Renal cortex interstitium (tissue), 11 donors: ENCODE data around the gene MYOCD. TPM values are rescaled to one million over a fixed set of nuclear protein-coding genes. Genes with fewer than 3 reads are reported as not detected.

Experiments
- DNase-seq, 11 donors: peaks; one replicate each; pipeline ENCODE4 v3.0.0-alpha.2; 2013; ENCODE audit warnings: low read depth in 9 of 11, low spot score in 4 of 11; ENCODE audit errors: extremely low read depth in 1 of 11
- polyA plus RNA-seq, 3 donors: library from polyadenylated mRNA; unstranded; fragments of 120-200 nt; gene quantifications; one replicate each; pipeline ENCODE4 v1.2.1, GENCODE V29; 2013; ENCODE audit not compliant: insufficient read length in 3 of 3

Gene MYOCD
- polyA plus RNA-seq, 3 donors, result 5.4 to 7.4 (median 6.6) TPM

DNA sequence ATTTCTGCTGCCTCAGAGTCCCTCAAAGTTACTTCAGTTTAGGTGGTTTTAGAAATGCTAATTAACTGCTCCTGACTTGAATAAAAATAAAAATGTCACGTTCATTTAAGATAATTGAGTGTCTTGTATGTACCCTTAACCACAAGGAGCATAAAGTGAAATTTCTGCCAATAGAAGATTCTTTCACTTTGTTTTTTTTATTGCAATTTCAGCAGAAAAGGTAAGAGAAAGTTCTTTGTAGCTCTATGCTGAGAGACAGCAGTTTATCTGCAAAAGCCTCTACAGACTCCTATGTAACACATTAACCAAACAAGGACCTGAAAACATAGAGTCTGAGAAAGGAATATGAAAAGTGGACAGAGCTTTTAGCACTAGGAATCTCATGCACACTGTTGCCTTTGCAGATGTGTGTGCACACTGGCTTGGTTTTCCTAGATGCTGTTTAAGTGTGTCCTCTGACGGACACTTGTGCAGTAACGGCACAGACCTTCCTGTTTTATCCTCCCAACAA lies 135.2 kb downstream of the MYOCD start:
- no peak for DNase-seq

DNA sequence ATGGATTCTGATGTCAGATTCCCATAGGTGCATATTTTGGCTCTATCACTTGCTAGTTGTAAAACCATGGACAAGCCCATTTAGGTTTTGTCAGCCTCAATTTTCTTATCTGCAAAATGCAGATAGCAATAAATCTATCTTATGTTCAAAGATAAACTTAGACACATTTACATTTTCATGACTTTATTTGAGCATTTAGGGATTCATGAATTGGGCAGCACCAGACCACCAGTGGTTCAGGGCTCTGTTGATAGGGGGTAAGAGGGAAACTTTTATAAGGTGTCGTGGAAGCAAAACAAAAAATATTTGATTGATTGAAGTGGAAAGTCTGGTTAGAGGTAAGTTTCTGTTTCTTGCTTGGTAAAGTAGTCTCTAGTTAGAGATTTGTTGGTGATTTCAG lies 140.9 kb downstream of the MYOCD start:
- no peak for DNase-seq

DNA sequence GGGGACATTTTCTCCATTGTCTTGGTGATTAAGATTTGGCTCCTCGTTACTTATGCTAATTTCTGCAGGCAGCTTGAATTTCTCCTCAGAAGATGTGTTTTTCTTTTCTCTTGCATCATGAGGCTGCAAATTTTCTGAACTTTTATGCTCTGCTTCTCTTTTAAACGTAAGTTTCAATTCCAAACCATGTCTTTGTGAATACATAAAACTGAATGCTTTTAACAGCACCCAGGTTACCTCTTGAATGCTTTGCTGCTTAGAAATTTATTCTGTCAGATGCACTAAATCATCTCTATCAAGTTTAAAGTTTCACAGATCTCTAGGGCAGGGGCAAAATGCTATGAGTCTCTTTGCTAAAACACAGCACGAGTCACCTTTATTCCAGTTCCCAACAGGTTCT lies 143.0 kb downstream of the MYOCD start:
- no peak for DNase-seq

DNA sequence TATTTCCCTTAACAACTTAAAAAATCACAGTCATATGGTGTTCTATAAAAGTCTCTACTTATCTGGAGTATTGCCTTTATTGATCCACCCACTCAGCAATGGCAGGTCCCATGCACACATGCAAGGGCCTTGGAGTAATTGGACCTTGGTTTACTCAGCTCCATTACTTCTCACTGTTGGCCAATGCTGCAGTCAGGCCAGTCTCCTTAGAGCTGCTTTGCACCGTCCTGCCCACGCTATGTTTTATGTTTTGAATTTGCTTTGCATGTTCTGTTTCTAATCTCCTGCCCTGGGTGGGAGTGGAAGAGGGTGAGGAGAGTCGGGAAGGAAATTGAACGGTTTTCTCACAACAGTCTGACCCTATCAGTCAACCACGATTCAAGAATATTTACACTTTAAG lies 147.2 kb downstream of the MYOCD start:
- DNase-seq, result no peak

DNA sequence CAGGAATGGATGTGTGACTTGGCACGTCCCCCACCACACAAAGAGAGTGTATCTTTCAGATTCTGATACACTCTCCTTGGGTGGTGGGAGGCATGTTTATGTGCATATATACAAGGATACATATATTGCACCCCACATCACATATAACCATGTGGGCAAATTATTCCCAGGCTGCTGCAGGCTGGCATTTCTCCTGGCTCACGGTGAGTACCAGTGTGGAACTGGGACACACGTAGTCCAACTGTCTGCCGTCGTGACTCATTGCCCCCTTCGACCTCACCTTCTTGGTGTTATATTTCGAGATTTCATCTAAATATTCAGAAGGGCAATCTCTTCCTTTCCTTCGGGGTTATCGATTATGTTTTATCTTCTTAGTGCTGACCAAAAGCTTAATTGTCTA lies 148.0 kb downstream of the MYOCD start:
- DNase-seq, result no peak

DNA sequence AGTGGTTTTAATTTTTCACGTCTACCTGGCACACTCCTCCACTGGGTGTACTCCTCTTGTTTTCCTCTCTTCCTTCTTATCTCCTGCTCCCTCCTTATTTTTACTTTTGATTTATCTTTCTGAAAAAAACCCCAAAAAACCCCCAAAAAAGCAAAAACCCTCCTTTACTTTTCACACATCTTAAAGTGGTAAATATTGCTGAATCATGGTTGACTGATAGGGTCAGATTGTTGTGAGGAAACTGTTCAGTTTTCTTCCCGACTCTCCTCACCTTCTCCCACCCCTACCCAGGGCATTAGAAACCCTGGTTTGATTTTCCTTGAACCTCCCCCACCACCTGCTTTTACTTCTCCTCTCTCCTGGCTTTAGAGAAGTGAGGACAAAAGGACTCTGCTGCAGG lies 149.0 kb downstream of the MYOCD start:
- DNase-seq, result no peak

DNA sequence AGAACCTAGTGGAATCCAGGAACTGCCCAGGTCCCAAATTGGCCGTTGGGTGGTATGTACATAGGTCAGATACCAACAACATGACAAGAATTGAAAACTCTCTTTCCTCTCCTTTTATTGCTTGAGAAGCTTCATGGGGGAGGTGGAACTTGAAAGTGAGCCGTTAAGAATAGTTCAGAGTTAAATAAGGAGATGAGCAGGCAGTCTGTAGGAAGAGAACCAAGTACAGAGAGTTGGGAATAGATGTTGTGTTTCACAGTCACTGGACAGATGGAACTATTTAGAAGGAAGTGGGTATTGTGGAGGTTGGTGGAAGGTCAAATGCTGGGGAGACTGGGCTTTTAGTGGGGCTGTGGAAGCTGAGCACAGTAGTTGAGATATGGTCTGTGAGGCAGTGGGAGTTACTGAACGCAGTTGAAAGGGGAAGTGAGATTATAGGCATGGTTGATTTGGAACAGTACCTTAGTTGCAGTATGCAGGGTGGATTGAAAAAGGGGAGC lies 150.0 kb downstream of the MYOCD start:
- no peak for DNase-seq

Other genes with a start within 250 kb of the MYOCD start
- gene ARHGAP44, start 123.6 kb downstream of the MYOCD start, polyA plus RNA-seq, result 1 to 10 TPM; 6.6 to 9.1 (median 7.6) TPM